Stimulated activated CD4-positive, alpha-beta T cell treated with anti-CD3 and anti-CD28 coated beads, TNF-alpha, amount 100 ng/mL, for 1 hour (primary cell): ENCODE data around the gene GNRH2.
"Not testable (repeated sequence)": the region's sequence is repeated elsewhere in the genome, so short reads cannot be mapped to it uniquely, and the experiment has no call there.

Experiments
- DNase-seq, 3 donors: peaks; one replicate each; pipeline ENCODE4 v3.0.0-alpha.2; 2020; ENCODE audit warnings: low read depth in 3 of 3, low spot score in 1 of 3

The GNRH2 gene

DNA sequence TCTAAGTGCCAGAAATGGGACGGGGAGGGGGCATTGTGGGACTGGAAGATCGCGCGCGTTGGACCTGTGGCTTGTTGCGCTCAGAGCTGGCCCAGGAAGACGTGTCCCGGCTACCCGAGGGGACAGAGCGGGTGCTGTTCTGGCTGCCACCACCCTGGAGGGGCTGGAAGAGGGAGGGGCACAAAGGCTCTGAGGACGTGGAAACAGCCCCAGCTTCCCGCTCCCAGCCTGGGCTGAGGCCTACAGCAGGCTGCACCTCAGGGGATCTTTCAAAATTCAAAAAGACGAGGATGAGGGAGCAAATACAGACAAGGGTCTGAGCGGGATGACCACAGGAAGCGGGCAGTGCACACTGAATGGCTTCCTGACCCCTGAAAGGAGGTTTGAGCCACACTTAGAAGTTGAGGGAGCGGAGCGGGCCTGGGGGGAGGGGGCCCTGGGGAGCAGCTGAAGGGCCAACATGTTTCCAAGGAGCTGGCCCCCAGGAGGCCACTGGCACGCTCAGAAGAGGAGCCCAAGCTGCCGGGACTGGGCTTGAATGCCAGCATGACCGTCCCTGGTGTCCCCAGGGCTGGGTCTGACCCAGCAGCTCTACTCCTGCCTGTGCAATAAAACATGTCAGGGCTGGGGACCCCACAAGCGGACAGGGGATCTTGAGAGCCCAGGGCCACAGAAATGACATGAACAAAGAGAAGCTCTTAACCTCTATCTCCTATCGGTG lies 29.3 kb downstream of the GNRH2 start:
- no peak for DNase-seq

GRCh38 chr20:3073251-3073643 lies 29.8 kb downstream of the GNRH2 start:
- not testable (repeated sequence) for DNase-seq

DNA sequence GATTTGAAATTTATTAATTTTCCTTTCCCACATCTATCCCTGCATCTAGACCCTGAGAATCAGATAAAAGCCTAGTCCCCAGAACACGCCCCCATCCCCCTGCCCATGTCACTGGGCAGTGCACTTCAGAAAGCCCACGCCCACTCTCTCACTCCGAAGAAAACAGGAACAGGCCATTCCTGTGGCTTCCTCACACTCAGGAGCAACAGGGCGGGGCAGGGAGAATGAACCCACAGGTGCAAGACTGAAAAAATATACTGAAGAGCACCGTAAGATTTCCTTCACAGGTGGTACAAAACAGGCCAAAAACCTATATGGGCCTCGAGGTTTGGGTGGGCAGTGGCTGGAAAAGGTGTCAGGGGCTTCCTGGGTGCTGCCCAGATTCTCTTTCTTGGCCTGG lies 31.4 kb downstream of the GNRH2 start:
- DNase-seq: no peak

- DNase-seq: not testable (repeated sequence)
Measured at GRCh38 chr20:3075315-3075714, 31.9 kb downstream of the GNRH2 start.

DNA sequence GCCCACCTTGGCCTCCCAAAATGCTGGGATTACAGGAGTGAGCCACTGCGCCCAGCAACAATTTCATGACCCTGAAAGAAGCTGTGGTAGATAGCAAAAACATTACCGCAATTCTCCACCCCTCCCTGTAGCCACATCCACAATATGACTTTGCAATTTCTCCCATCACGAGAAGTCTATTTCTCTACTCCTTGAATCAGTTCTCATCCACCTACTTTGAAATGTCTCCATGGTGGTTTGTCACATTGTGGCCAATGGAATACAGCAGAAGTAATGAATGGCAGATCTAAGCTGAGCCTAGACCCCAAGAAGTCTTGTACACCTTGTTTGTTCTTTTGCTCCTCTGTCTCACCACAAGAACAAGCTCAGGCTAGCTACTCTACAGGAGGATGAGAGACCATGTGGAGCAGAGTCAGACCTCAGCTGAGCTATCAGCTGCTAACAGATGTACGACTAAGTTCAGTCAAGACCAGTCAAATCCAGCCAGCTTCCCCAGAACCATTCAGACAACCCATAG lies 34.3 kb downstream of the GNRH2 start:
- no peak for DNase-seq

DNA sequence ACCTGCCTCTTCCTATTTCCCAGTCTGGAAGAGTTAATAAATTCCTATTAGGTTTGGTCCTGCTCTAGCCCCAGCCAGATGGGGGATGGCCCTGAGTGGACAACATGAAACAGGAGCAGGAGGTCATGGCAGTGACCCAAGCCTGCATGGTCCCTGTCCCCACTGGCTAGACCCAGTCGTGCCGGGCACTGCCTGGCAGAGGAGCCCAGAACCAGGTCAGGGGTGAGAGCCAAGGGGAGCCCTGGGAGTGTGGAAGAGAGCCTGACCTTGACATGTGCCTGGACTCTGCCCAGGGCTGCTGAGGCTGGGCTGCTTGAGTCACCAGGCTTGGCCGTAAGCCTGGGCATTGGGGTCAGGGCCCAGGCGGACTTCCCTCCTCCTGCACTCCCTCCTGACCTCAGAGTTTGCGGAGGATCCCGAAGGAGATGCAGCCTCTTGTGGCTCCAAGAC lies 37.5 kb downstream of the GNRH2 start:
- DNase-seq: no peak

DNA sequence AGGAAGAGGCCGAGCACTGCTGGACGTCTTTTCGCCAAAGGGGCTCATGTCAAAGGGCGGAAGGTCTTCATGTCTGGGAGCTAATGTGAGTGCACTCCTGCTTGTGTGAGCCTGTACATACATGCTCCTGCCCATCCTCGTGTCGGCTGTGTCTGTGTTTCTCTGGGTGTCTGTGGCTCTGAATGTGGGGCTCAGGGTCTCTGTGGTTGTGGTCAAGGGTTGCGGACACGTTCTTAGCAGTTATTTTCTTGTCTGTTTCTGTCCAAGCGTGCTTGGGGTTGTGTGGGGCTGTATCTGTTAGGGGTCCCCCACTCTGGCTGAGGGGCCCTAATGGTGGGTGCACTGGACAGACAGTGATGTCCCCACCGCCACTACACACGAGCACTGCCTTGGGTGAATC lies 38.2 kb downstream of the GNRH2 start:
- DNase-seq: no peak

DNA sequence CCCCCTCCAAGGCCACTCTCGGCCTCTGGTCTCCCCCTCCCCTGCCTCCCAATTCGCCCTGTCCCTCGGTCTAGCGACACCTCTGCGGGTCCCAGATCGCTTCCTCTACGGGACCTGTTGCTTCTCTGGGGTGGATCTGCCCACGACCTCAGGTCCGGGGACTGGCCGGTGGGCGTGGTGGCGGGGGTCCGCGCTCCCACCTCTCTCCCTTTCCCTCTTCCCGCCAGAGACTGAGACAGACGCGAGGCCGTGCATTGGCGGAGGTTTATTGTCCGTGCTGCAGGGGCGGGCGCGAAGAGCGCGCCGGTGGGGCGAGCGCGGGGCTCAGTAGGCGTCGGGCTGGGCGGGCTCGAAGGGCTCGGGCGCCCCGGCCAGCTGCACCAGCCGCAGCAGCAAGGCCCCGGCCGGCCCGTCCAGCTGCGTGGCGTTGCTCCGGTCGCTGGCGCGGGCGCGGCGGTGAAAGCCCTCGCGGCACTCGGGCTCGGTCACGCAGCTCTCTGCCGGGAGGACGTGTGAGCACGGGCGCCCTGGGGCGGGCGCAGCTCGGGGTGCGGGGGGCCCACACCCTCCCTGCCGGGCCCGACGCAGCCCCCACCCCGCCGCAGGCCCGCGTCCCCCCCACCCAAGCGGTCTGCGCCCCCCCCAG lies 39.0 kb downstream of the GNRH2 start:
- no peak for DNase-seq

GRCh38 chr20:3082955-3083952 lies 39.8 kb downstream of the GNRH2 start:
- no peak for DNase-seq

DNA sequence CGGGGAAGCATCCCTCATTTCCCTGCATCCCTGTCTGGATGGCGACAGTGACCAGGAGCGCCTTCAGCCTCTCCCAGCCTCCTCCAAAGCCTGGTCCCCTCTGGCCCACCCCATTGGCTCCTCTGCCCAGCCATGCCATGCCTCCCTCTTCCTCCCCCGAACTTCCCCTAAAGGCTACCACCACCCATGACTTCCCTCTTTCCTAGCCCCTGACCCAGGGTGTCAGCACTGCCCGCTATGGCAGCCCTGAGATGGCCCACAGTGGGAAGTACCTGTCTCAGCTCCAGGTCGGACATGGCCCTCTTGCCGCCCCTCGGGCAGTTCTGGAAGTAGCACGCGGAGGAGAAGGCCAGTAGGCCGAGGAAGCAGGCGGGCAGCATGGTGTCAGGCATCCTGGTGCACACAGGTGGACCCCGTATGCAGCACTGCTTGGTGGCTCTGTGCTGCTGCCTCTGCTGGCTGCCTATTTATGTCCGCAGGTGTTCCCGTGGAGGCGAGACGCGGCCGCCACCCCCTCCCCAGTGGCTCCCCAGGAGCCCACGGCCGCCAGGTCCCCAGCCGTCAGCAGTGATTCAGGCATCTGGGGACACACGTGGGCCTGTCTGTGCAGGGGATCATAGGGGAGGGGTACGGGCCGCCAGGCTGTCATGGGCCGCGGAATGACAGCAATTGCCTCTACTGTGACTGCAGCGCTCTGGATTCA lies 41.0 kb downstream of the GNRH2 start, which contains the start of gene AVP:
Gene AVP (minus strand): TSS at position 442 of the 703 bp plus-strand sequence. CDS start 50 bp downstream, at position 392.
- no peak for DNase-seq

DNA sequence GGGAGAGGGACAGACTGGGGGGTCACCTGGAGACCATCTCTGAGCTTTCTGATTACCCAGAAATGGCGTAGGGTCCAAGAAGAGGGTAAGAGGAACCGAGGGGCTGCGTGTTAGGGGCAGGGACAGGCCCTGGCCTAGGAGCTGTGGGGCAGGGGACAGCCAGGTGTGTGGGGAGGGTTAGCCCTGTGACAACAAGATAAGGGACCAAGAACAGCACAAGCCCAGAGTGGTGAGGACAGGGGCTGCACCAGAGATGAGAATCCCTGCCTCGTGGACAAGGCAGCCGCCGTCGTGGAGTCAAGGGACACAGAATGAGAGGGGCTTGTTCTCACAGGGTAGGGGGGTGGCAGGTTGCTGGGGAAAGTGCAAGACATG lies 41.6 kb downstream of the GNRH2 start:
- DNase-seq: no peak

GRCh38 chr20:3085571-3086072 lies 42.2 kb downstream of the GNRH2 start:
- DNase-seq: no peak

DNA sequence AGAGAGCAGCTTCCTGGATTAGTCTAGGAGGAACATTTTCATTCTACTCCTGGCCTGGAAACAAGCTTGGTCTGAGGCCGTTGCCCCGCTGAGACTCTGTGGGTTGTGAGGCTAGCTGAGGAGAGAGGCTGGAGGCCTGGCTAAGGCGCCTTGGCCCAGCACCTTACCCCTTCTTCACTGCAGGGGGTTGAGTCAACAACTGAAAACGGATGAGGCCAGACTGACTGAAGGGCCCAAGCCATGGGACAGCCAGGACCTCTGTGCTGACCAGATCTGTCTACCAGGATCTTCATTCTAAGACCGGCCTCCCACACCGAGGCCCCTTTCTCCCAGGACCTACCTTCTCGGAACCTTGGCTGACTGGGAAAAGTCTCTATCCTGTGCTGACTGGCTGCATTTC lies 44.6 kb downstream of the GNRH2 start:
- no peak for DNase-seq

DNA sequence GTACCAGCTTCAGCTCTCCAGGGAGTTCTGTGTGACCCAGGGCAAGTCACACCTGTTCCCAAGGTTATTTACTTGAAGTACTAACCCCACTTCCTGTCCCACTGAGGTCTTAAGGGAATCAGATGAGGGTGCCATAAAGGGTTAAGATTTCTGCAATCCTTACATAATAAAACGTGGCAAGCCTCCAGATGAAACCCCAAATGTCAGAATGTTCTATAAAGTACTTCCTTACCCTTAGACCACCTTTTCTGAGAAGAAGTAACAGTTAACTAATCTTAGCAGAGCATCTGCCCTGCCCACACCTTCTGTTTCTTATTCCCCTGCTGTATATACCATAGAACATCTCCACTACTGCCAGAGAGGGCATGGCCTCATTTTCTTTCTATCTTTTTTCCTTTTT lies 47.1 kb downstream of the GNRH2 start:
- no peak for DNase-seq

DNA sequence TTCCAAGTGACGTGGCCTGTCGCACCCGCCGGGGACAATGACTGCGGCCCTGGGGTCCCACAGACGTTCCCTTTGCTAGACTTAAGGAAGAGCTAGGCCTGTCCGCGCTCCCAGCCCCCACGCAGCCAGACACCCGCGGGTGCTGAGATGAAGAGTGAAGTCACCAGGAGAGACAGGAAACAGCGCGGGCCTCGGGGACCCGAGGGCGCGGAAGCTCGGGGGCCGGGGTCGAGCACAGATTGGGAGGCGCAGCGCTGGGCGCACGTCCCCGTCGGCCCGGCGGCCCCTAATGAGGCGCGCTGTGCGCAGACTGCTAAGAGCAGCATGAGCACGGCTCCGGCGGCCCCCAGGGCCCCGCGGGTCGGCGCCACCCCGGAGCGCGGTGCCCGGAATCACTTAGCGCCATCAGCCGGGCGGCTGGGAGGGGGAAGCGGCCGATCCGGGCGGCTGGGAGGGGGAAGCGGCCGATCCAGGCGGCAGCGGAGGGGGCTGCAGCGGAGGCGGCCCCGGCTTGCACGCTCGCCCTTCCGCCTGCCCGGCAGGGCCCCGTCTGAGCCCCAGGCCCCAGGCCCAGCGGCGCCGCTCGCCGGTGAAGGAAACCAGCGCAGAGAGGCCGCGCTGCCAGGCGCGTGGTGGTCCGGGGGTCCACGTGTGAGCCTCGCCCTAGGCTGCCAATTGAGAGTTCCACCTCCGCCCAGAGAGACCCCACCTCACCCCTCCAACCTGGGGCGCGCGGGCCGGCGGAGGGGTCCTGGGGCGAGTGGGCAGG lies 49.4 kb downstream of the GNRH2 start:
- peak in 1 of 3 donors; percentile 37 for DNase-seq

DNA sequence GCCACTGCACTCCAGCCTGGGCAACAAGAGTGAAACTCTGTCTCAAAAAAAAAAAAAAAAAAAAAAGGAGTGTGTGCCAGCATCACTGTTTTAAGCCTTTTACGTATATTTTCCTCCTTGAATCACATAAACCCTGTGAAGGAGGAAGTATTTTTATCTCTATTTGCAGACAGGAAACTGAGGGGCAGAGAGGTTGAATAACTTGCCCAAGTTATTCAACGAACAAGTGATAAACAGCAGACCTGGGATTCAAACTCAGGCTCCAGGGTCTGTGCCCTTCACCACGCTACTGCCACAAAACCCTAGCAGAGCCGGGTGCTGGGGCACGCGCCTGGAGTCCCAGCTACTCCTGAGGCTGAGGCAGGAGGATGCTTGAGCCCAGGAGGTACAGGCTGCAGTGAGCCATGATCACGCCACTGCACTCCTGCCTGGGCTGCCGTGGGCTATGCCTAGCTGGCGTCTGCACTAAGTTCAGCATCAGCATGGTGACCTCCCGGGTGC lies 50.5 kb downstream of the GNRH2 start:
- DNase-seq: no peak

- no peak for DNase-seq
Measured at GRCh38 chr20:3094848-3095629, 51.6 kb downstream of the GNRH2 start.
